Skeletal muscle satellite cell (primary cell): Measurements from ENCODE around the gene OXSR1. TPM values are rescaled to one million over a fixed set of nuclear protein-coding genes. Genes with fewer than 3 reads are reported as not detected.

ENCODE experiments used
- H3K27me3 ChIP-seq: 2 replicates; pipeline ENCODE4 v1.7.0; 2013; ENCODE audit warnings: low read length; ENCODE audit not compliant: control insufficient read depth, insufficient read depth
- H3K36me3 ChIP-seq: 2 replicates; pipeline ENCODE4 v1.7.0; 2013; ENCODE audit warnings: mild to moderate bottlenecking, control low read depth, low read length; ENCODE audit not compliant: insufficient read depth
- H3K4me1 ChIP-seq: 2 replicates; pipeline ENCODE4 v1.7.0; 2013; ENCODE audit warnings: low read length; ENCODE audit not compliant: control insufficient read depth, insufficient read depth
- H3K4me2 ChIP-seq: 2 replicates; pipeline ENCODE4 v1.7.0; 2013; ENCODE audit warnings: mild to moderate bottlenecking, low read length
- H3K4me3 ChIP-seq: 2 replicates; pipeline ENCODE4 v1.7.0; 2013; ENCODE audit warnings: low read length
- H3K9ac ChIP-seq: 2 replicates; pipeline ENCODE4 v1.7.0; 2013; ENCODE audit warnings: mild to moderate bottlenecking, low read depth, low read length, moderate library complexity
- H3K9me3 ChIP-seq: replicated peaks from 2 replicates; pipeline ENCODE4 v1.7.0; 2013; ENCODE audit warnings: mild to moderate bottlenecking, control low read depth, low read length
- total RNA-seq: library from RNA; depleted of rRNA; stranded (reverse); fragments of >200 nt; gene quantifications from 2 replicates; pipeline ENCODE4 v1.2.3, GENCODE V29; 2012; rRNA removed

The OXSR1 gene
- total RNA-seq, result 48.2 and 49.8 TPM in 2 replicates

- Histone ChIP-seq H3K4me2 (peak within 1 kb of the TSS; percentile 84), H3K4me3 (peak within 1 kb of the TSS; percentile 76), H3K36me3 (no peaks in the 10 kb centered on the region)
These were observed at the start of gene OXSR1 for GRCh38 chr3:38164952-38165721. Gene OXSR1, plus strand, starts transcription at chr3:38165537. Its CDS starts 340 bp downstream, at chr3:38165877.

GRCh38 chr3:38115645-38116427 is 49.5 kb upstream of the OXSR1 start:
- Histone ChIP-seq H3K9me3 (no peaks in the 10 kb centered on the region), H3K4me2 (no peak overlapping the region), H3K4me1 (no peaks in the 10 kb centered on the region), H3K27me3 (peaks cover 13% of the 10 kb centered on the region), H3K4me3 (no peak overlapping the region), H3K36me3 (no peaks in the 10 kb centered on the region), H3K9ac (no peak overlapping the region)

More at GRCh38 chr3:38164952-38165721, at the start of gene OXSR1:
- no peaks in the 10 kb centered on the region for H3K9me3 ChIP-seq
- H3K9ac ChIP-seq, result peak within 1 kb of the TSS; percentile 88
- peaks cover 36% of the 10 kb centered on the region for H3K4me1 ChIP-seq
- no peaks in the 10 kb centered on the region for H3K27me3 ChIP-seq

GRCh38 chr3:38116471-38117162 is 48.7 kb upstream of the OXSR1 start:
- Histone ChIP-seq H3K9ac (no peak overlapping the region), H3K4me3 (no peak overlapping the region), H3K9me3 (no peaks in the 10 kb centered on the region)

GRCh38 chr3:38117163-38117716 is 48.1 kb upstream of the OXSR1 start:
- Histone ChIP-seq H3K4me3 (no peak overlapping the region), H3K9me3 (no peaks in the 10 kb centered on the region), H3K4me2 (no peak overlapping the region), H3K36me3 (peaks cover 10% of the 10 kb centered on the region), H3K9ac (no peak overlapping the region), H3K4me1 (no peaks in the 10 kb centered on the region), H3K27me3 (peaks cover 8% of the 10 kb centered on the region)

More at GRCh38 chr3:38116471-38117162, 48.7 kb upstream of the OXSR1 start:
- no peak overlapping the region for H3K4me2 ChIP-seq
- H3K36me3 ChIP-seq, result peaks cover 4% of the 10 kb centered on the region
- H3K4me1 ChIP-seq, result no peaks in the 10 kb centered on the region
- peaks cover 9% of the 10 kb centered on the region for H3K27me3 ChIP-seq

- Histone ChIP-seq H3K9ac (no peak overlapping the region), H3K9me3 (no peaks in the 10 kb centered on the region), H3K27me3 (peaks cover 4% of the 10 kb centered on the region), H3K4me2 (no peak overlapping the region), H3K36me3 (peaks cover 17% of the 10 kb centered on the region), H3K4me3 (no peak overlapping the region), H3K4me1 (no peaks in the 10 kb centered on the region)
These were observed 47.5 kb upstream of the OXSR1 start for GRCh38 chr3:38117748-38118420.

GRCh38 chr3:38118421-38119247 is 46.7 kb upstream of the OXSR1 start:
- Histone ChIP-seq H3K36me3 (peaks cover 20% of the 10 kb centered on the region), H3K4me1 (no peaks in the 10 kb centered on the region), H3K9ac (no peak overlapping the region), H3K4me2 (no peak overlapping the region), H3K27me3 (peaks cover 4% of the 10 kb centered on the region), H3K4me3 (no peak overlapping the region), H3K9me3 (no peaks in the 10 kb centered on the region)

- H3K27me3 ChIP-seq, result peaks cover 4% of the 10 kb centered on the region
- peaks cover 22% of the 10 kb centered on the region for H3K36me3 ChIP-seq
- no peak overlapping the region for H3K9ac ChIP-seq
These were observed 46.1 kb upstream of the OXSR1 start for GRCh38 chr3:38119248-38119544.

GRCh38 chr3:38119821-38120692 is 45.3 kb upstream of the OXSR1 start:
- no peak overlapping the region for H3K4me3 ChIP-seq
- H3K4me2 ChIP-seq, result no peak overlapping the region
- no peaks in the 10 kb centered on the region for H3K9me3 ChIP-seq
- H3K27me3 ChIP-seq, result peaks cover 4% of the 10 kb centered on the region
- no peak overlapping the region for H3K9ac ChIP-seq
- H3K36me3 ChIP-seq, result peaks cover 31% of the 10 kb centered on the region
- no peaks in the 10 kb centered on the region for H3K4me1 ChIP-seq

More at GRCh38 chr3:38119248-38119544, 46.1 kb upstream of the OXSR1 start:
- no peak overlapping the region for H3K4me3 ChIP-seq
- H3K4me2 ChIP-seq, result no peak overlapping the region
- no peaks in the 10 kb centered on the region for H3K4me1 ChIP-seq
- no peaks in the 10 kb centered on the region for H3K9me3 ChIP-seq

- Histone ChIP-seq H3K9me3 (no peaks in the 10 kb centered on the region), H3K4me1 (no peaks in the 10 kb centered on the region), H3K4me3 (no peak overlapping the region), H3K9ac (no peak overlapping the region), H3K36me3 (peaks cover 38% of the 10 kb centered on the region), H3K27me3 (peaks cover 4% of the 10 kb centered on the region), H3K4me2 (no peak overlapping the region)
These were observed 44.5 kb upstream of the OXSR1 start for GRCh38 chr3:38120693-38121450.
